NB4 (cell line): ENCODE data around the gene DST.

Experiments used
- DNase-seq: peaks from one replicate; pipeline ENCODE4 v3.0.0; 2010; ENCODE audit warnings: low read depth
- H3K4me3 ChIP-seq: one replicate; pipeline ENCODE4 v1.5.1; 2011; ENCODE audit warnings: mild to moderate bottlenecking, low read depth, low read length, moderate library complexity
- CTCF ChIP-seq: IDR thresholded peaks from one replicate; pipeline ENCODE4 v1.5.1; 2012; ENCODE audit warnings: low read depth, low read length
- MAX ChIP-seq: IDR thresholded peaks from 2 replicates; pipeline ENCODE4 v1.6.1; 2011; ENCODE audit warnings: low read depth, low read length
- MYC ChIP-seq: IDR thresholded peaks from 2 replicates; pipeline ENCODE4 v1.6.1; 2011; ENCODE audit warnings: low read depth, low read length
- POLR2A ChIP-seq: IDR thresholded peaks from 2 replicates; pipeline ENCODE4 v1.6.1; 2011; ENCODE audit warnings: mild to moderate bottlenecking; ENCODE audit not compliant: insufficient read length; ENCODE audit errors: extremely low read depth

Gene DST

GRCh38 chr6:56490993-56491392 lies 151.7 kb downstream of the DST start:
- no peak overlapping the region for H3K4me3 ChIP-seq
- TF ChIP-seq MAX: no peak
- no peak for TF ChIP-seq MYC
- TF ChIP-seq POLR2A: no peak
- TF ChIP-seq CTCF: no peak
- no peak for DNase-seq

- no peak overlapping the region for H3K4me3 ChIP-seq
These were observed 153.1 kb downstream of the DST start for GRCh38 chr6:56489559-56489958.

DNA sequence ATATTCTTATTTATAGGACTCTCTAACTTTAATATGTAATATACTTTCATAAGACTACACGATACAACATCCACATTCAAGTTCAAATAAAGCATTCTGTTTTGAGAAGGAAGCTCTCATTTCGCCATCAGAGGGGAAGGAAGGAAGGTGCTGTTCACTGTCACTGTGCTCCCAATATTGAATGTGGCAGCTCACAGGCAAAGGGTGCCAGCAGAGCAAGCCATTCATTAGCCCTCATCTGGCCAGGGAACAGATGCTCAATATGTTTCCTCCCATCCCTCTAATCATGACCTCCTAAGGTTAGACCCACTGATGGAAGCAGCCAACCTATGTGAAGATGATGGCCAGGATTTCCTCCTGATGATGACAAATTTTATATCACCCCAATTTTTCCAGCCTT lies 154.4 kb downstream of the DST start:
- no peak for DNase-seq
- H3K4me3 ChIP-seq: no peak overlapping the region
- TF ChIP-seq MYC (no peak), POLR2A (no peak), MAX (no peak), CTCF (no peak)

More at GRCh38 chr6:56489559-56489958, 153.1 kb downstream of the DST start:
- TF ChIP-seq POLR2A: no peak
- TF ChIP-seq CTCF: no peak
- no peak for TF ChIP-seq MYC
- TF ChIP-seq MAX: no peak
- DNase-seq: no peak

DNA sequence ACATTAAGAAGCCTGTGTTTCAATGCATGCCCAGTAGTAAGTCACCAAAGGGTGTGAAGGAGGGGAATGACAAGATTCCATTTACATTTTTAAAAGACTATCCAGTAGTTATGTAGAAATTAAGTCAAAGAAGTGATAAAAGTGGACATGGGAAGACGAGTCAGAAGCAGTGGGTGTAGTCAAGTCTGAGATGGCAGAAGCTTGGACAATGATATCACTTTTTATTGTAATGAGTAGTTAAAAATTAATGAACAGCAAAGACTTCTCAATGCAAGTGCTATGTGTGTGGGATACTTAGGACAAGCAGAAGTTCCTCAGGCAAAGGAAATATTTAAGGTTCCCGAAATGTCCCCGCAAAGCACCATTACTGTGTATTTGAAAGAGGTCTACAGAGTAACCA lies 156.0 kb downstream of the DST start:
- H3K4me3 ChIP-seq: no peak overlapping the region
- DNase-seq: no peak
- TF ChIP-seq MAX: no peak
- no peak for TF ChIP-seq POLR2A
- no peak for TF ChIP-seq CTCF
- TF ChIP-seq MYC: no peak

DNA sequence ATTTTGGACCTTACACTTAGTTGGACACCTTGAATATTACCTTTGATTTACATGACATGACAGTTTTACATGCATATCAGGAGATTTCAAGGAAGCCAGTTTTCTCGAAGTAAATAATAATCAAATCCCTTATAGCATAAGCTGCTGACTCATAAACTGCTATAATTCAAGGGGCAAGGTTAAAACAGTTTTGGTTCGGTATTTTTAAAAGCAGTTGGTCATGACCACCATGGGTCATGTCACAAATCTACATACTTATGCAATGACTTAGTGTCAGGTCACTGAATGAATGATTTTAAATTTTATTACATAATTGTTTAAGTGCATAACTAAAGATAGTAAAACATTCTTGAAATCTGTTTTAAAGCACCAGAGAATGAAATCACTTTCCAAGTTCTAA lies 158.0 kb downstream of the DST start:
- TF ChIP-seq POLR2A (no peak), MYC (no peak), CTCF (no peak), MAX (no peak)
- no peak overlapping the region for H3K4me3 ChIP-seq
- DNase-seq: no peak

GRCh38 chr6:56483929-56484328 lies 158.8 kb downstream of the DST start:
- no peak for DNase-seq
- no peak for TF ChIP-seq MAX
- no peak for TF ChIP-seq MYC
- TF ChIP-seq POLR2A: no peak
- no peak for TF ChIP-seq CTCF

More at GRCh38 chr6:56483929-56484328, 158.8 kb downstream of the DST start:
- H3K4me3 ChIP-seq: no peak overlapping the region
